Measurements from ENCODE around the gene SELENOW.

Gene SELENOW

GRCh38 chr19:47826800-47827199, 48.3 kb downstream of the SELENOW start:
- DNase-seq: no peak

DNA sequence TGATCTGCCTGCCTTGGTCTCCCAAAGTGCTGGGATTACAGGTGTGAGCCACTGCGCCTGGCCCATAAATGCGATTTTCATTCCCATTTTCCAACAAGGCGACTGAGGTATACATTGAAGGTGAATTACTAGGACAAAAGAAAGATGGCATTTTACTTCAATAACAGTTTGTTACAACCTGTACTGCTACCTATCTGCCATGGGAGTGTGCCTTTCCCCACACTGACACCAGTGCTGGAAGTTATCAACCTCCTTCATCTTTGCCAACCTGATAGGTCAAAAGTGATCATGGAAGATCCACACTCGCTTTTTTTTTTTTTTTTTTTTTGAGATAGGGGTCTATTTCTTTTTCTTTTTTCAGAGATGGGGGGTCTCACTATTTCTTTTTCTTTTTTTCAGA, 54.2 kb downstream of the SELENOW start:
- no peak for DNase-seq
